Measurements from ENCODE around the gene NPL. TPM values are rescaled to one million over a fixed set of nuclear protein-coding genes. Genes with fewer than 3 reads are reported as not detected.

Gene NPL
- total and polyA plus RNA-seq, 2 of the 13 experiments (the other 11 are each of a cell fraction or from before 2014, with no cell fraction given): 0.03 to 0.04 TPM

GRCh38 chr1:182777386-182777785 lies 12.2 kb upstream of the NPL start (continued):
- no peak for TF ChIP-seq ZNF407 (CRISPR knock-in tag; IDR thresholded peaks at IDR 0.05; ENCODE audit: not compliant biosample characterization)
- TF ChIP-seq SIX4 (CRISPR knock-in tag; IDR thresholded peaks at IDR 0.05): no peak
- no peak for TF ChIP-seq ZSCAN22 (CRISPR knock-in tag; IDR thresholded peaks at IDR 0.05)
- TF ChIP-seq MAF1 (CRISPR knock-in tag; IDR thresholded peaks at IDR 0.05; ENCODE audit: borderline replicate concordance): no peak
- TF ChIP-seq, protein P1, sequence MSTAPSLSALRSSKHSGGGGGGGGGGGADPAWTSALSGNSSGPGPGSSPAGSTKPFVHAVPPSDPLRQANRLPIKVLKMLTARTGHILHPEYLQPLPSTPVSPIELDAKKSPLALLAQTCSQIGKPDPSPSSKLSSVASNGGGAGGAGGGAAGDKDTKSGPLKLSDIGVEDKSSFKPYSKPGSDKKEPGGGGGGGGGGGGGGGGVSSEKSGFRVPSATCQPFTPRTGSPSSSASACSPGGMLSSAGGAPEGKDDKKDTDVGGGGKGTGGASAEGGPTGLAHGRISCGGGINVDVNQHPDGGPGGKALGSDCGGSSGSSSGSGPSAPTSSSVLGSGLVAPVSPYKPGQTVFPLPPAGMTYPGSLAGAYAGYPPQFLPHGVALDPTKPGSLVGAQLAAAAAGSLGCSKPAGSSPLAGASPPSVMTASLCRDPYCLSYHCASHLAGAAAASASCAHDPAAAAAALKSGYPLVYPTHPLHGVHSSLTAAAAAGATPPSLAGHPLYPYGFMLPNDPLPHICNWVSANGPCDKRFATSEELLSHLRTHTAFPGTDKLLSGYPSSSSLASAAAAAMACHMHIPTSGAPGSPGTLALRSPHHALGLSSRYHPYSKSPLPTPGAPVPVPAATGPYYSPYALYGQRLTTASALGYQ (CRISPR knock-in tag; IDR thresholded peaks at IDR 0.05): no peak
- no peak for TF ChIP-seq FOXK1 (CRISPR knock-in tag; IDR thresholded peaks at IDR 0.05; ENCODE audit: borderline replicate concordance, low read depth)
- TF ChIP-seq SIN3B (IDR thresholded peaks at IDR 0.05; ENCODE audit: low read length): no peak
- TF ChIP-seq, protein P2, sequence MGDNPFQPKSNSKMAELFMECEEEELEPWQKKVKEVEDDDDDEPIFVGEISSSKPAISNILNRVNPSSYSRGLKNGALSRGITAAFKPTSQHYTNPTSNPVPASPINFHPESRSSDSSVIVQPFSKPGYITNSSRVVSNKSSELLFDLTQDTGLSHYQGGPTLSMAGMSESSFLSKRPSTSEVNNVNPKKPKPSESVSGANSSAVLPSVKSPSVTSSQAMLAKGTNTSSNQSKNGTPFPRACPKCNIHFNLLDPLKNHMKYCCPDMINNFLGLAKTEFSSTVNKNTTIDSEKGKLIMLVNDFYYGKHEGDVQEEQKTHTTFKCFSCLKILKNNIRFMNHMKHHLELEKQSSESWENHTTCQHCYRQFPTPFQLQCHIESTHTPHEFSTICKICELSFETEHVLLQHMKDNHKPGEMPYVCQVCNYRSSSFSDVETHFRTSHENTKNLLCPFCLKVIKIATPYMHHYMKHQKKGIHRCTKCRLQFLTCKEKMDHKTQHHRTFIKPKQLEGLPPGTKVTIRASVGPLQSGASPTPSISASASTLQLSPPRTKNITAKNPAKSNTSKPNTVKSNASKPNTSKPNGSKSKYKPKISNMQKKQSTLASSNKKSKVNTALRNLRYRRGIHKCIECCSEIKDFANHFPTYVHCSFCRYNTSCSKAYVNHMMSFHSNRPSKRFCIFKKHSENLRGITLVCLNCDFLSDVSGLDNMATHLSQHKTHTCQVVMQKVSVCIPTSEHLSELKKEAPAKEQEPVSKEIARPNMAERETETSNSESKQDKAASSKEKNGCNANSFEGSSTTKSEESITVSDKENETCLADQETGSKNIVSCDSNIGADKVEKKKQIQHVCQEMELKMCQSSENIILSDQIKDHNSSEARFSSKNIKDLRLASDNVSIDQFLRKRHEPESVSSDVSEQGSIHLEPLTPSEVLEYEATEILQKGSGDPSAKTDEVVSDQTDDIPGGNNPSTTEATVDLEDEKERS (CRISPR knock-in tag; IDR thresholded peaks at IDR 0.05): no peak
- no peak for TF ChIP-seq SMAD9 (CRISPR knock-in tag; IDR thresholded peaks at IDR 0.05)
- TF ChIP-seq MIER2 (CRISPR knock-in tag; IDR thresholded peaks at IDR 0.05): no peak
- TF ChIP-seq, protein P3, sequence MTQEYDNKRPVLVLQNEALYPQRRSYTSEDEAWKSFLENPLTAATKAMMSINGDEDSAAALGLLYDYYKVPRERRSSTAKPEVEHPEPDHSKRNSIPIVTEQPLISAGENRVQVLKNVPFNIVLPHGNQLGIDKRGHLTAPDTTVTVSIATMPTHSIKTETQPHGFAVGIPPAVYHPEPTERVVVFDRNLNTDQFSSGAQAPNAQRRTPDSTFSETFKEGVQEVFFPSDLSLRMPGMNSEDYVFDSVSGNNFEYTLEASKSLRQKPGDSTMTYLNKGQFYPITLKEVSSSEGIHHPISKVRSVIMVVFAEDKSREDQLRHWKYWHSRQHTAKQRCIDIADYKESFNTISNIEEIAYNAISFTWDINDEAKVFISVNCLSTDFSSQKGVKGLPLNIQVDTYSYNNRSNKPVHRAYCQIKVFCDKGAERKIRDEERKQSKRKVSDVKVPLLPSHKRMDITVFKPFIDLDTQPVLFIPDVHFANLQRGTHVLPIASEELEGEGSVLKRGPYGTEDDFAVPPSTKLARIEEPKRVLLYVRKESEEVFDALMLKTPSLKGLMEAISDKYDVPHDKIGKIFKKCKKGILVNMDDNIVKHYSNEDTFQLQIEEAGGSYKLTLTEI (CRISPR knock-in tag; conservative IDR thresholded peaks at IDR 0.05): no peak
- TF ChIP-seq KDM5A (IDR thresholded peaks at IDR 0.05; ENCODE audit: borderline replicate concordance, low read length): no peak

All from HepG2 (cell line).